ENCODE results near the gene SLX9. TPM values are rescaled to one million over a fixed set of nuclear protein-coding genes. Genes with fewer than 3 reads are reported as not detected.

Gene SLX9
- total and polyA plus RNA-seq, 2 donors (not counting 3 experiments of a cell fraction or from before 2014, with no cell fraction given): 27.0 to 50.6 TPM

DNA sequence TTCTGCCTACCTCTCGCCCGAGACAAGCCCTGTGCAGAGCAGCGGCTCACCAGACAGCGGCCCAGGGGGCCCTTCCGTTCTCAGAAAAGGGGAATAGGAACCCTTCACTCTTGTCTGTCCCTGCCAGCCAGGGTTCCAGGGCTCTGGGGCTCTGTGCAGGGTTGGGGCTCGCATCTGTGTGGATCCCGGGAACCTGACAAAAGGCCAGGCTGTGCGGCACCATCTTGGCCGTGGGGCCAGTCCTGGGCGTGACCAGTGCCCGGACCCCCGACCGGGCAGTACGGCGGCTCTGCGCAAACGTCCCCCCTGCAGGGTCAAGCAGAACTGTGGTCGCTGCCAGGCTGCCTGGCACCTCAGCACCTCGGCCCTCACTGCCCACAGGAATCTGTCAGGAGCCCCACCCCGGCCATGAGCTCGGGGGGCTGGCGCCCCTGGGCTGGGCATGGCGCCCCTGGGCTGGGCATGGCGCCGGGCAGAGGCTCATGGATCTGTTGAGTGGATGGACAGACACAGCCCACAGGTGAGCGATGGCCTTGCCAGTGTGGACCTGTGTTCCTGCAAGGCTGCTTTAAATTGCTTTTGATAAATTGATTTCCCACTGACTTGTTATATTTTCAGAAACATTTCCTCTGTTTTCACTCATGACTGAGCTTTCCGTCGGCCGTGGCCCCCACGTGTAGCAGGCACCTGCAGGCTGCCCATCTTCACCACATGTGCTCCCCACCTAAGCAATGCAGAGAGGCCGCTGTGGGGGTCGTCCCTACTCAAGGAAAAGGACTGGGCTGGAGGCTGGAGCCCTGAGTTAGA, 59.0 kb downstream of the SLX9 start:
- TF ChIP-seq JUN (IDR thresholded peaks at IDR 0.05; ENCODE audit: borderline replicate concordance, insufficient read depth, insufficient read length, low read depth) (no peak), POLR2AphosphoS5 (IDR thresholded peaks at IDR 0.05; ENCODE audit: insufficient read depth, low read depth, low read length) (no peak), MYC (IDR thresholded peaks at IDR 0.05; ENCODE audit: low read depth, low read length) (no peak), EZH2 (IDR thresholded peaks at IDR 0.05; ENCODE audit: borderline replicate concordance, low read depth, low read length, severe bottlenecking) (no peak), GATA2 (IDR thresholded peaks at IDR 0.05; ENCODE audit: insufficient read depth, insufficient read length, low read depth, low read length) (no peak), POLR2A (IDR thresholded peaks at IDR 0.05; ENCODE audit: low read depth, low read length) (no peak), FOS (IDR thresholded peaks at IDR 0.05; ENCODE audit: borderline replicate concordance, insufficient read depth, low read length) (no peak)
- TF ChIP-seq, protein P1, sequence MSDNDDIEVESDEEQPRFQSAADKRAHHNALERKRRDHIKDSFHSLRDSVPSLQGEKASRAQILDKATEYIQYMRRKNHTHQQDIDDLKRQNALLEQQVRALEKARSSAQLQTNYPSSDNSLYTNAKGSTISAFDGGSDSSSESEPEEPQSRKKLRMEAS (IDR thresholded peaks at IDR 0.05; ENCODE audit: insufficient read depth, insufficient read length): no peak
- TF ChIP-seq, protein P2, sequence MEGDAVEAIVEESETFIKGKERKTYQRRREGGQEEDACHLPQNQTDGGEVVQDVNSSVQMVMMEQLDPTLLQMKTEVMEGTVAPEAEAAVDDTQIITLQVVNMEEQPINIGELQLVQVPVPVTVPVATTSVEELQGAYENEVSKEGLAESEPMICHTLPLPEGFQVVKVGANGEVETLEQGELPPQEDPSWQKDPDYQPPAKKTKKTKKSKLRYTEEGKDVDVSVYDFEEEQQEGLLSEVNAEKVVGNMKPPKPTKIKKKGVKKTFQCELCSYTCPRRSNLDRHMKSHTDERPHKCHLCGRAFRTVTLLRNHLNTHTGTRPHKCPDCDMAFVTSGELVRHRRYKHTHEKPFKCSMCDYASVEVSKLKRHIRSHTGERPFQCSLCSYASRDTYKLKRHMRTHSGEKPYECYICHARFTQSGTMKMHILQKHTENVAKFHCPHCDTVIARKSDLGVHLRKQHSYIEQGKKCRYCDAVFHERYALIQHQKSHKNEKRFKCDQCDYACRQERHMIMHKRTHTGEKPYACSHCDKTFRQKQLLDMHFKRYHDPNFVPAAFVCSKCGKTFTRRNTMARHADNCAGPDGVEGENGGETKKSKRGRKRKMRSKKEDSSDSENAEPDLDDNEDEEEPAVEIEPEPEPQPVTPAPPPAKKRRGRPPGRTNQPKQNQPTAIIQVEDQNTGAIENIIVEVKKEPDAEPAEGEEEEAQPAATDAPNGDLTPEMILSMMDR (IDR thresholded peaks at IDR 0.05; ENCODE audit: extremely low read depth in 1 of 2, insufficient read depth in 1 of 2, low read depth in 1 of 2, low read length in 2 of 2): no peak
- dilution Hi-C loops (cut with MboI; ENCODE audit: extremely low pct_ligation_motif_present, low sequenced_read_pairs): no loop called here

More for the DNA sequence above, 59.0 kb downstream of the SLX9 start:
- Histone ChIP-seq H2AFZ (ENCODE audit: low read depth, low read length) (no peak overlapping the region), H3K4me1 (ENCODE audit: control insufficient read depth, extremely low read depth, insufficient read depth, low read length) (peaks cover 7% of the 10 kb centered on the region), H3K27me3 (ENCODE audit: control insufficient read depth in 2 of 2, insufficient read depth in 2 of 2, low read length in 2 of 2) (no peaks in the 10 kb centered on the region), H3K79me2 (ENCODE audit: control insufficient read depth, insufficient read depth, low read length) (no peaks in the 10 kb centered on the region), H4K20me1 (replicated peaks; ENCODE audit: control insufficient read depth, extremely low read depth, insufficient read depth, low read length) (no peaks in the 10 kb centered on the region), H3K9ac (replicated peaks; ENCODE audit: extremely low read depth, insufficient read depth, low read length) (no peak overlapping the region), H3K4me3 (replicated peaks in 1 of 3; ENCODE audit: insufficient read depth in 1 of 3, low read depth in 1 of 3, low read length in 3 of 3) (no peak overlapping the region), H3K9me1 (replicated peaks; ENCODE audit: control insufficient read depth, extremely low read depth, insufficient read depth, low read length) (no peaks in the 10 kb centered on the region), H3K27ac (ENCODE audit: insufficient read depth, low read depth, low read length) (no peak overlapping the region), H3K9me3 (replicated peaks; ENCODE audit: control insufficient read depth, insufficient read depth, low read length) (no peaks in the 10 kb centered on the region), H3K4me2 (ENCODE audit: insufficient read depth, low read length) (no peak overlapping the region), H3K36me3 (ENCODE audit: control insufficient read depth in 2 of 2, extremely low read depth in 1 of 2, insufficient read depth in 2 of 2, low read length in 2 of 2) (no peaks in the 10 kb centered on the region)
- intact Hi-C loops (cut with micrococcal nuclease): no loop called here
- POLR2A ChIA-PET: no interaction called here
- FAIRE-seq (no peak), DNase-seq (ENCODE audit: low read depth, low spot score) (no peak)
- no TSS peak for BruUV-seq (replicated peaks)
- CTCF ChIA-PET: interaction anchor here (0.7 to 1.0 kb wide), 3 partner anchors 31 to 140 kb away, joined by 3 read pairs; no protein-coding TSS in a partner anchor

Data from endothelial cell of umbilical vein (primary cell).